ENCODE data around the gene BTNL9.
"Not testable (repeated sequence)": the region's sequence is repeated elsewhere in the genome, so short reads cannot be mapped to it uniquely, and the experiment has no call there.

Gene BTNL9

GRCh38 chr5:181043285-181044092, 3.4 kb downstream of the BTNL9 start:
- no peak overlapping the region for H3K4me3 ChIP-seq (ENCODE audit: low read depth, low read length)
- H3K79me2 ChIP-seq (ENCODE audit: control insufficient read depth, insufficient read depth, low read length, unreplicated experiment), result no peaks in the 10 kb centered on the region
- no peaks in the 10 kb centered on the region for H3K36me3 ChIP-seq (ENCODE audit: insufficient read depth, low read length)
- H3K4me1 ChIP-seq (ENCODE audit: control insufficient read depth, insufficient read depth, low read length, unreplicated experiment), result peaks cover 6% of the 10 kb centered on the region
- H2AFZ ChIP-seq (ENCODE audit: low read length, unreplicated experiment), result no peak overlapping the region
- H3K27me3 ChIP-seq (ENCODE audit: insufficient read depth, low read length), result peaks cover 79% of the 10 kb centered on the region
- H3K27ac ChIP-seq (ENCODE audit: low read depth, low read length), result no peak overlapping the region

- H3K27me3 ChIP-seq (ENCODE audit: insufficient read depth, low read length), result peaks cover 76% of the 10 kb centered on the region
- H3K79me2 ChIP-seq (ENCODE audit: control insufficient read depth, insufficient read depth, low read length, unreplicated experiment), result no peaks in the 10 kb centered on the region
- H3K27ac ChIP-seq (ENCODE audit: low read depth, low read length), result no peak overlapping the region
- peaks cover 6% of the 10 kb centered on the region for H3K4me1 ChIP-seq (ENCODE audit: control insufficient read depth, insufficient read depth, low read length, unreplicated experiment)
- H3K4me3 ChIP-seq (ENCODE audit: low read depth, low read length), result no peak overlapping the region
- no peaks in the 10 kb centered on the region for H3K36me3 ChIP-seq (ENCODE audit: insufficient read depth, low read length)
- no peak overlapping the region for H2AFZ ChIP-seq (ENCODE audit: low read length, unreplicated experiment)
These were observed 4.1 kb downstream of the BTNL9 start for GRCh38 chr5:181044093-181044599.

DNA sequence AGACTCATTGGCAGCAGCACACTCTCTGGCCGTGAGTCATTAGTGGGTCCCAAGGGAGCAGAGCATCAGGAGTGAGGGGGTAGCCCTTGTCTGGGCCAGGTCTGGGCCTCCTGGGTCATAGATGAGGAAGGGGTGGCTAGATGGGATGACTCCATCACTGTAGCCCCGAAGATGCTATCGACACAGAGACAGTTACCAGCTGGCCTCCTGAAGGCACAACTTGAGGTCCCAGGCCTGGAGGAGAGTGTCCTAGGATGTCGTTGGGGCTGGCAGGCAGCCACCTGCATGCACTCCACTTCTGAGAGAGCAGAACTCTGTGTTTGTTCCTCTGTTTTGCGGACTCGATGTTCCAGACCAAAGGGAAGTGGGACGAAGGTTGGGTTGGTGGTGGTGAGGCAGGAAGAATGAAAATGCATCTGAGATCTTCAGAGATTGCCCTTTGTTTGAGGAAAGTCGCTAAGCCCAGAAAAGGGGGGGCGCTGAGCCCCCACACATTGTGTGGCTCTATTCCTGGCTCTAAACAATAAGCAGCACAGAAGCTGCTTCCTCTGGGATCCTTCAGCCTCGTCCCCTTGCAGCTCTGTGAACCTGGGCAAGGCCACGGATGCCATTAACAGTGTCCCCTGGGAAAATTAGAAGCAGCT, 4.7 kb downstream of the BTNL9 start:
- no peak overlapping the region for H3K4me3 ChIP-seq (ENCODE audit: low read depth, low read length)
- H3K27me3 ChIP-seq (ENCODE audit: insufficient read depth, low read length), result peaks cover 77% of the 10 kb centered on the region
- H3K36me3 ChIP-seq (ENCODE audit: insufficient read depth, low read length), result no peaks in the 10 kb centered on the region
- no peak overlapping the region for H2AFZ ChIP-seq (ENCODE audit: low read length, unreplicated experiment)
- no peak overlapping the region for H3K27ac ChIP-seq (ENCODE audit: low read depth, low read length)
- peaks cover 6% of the 10 kb centered on the region for H3K4me1 ChIP-seq (ENCODE audit: control insufficient read depth, insufficient read depth, low read length, unreplicated experiment)
- H3K79me2 ChIP-seq (ENCODE audit: control insufficient read depth, insufficient read depth, low read length, unreplicated experiment), result no peaks in the 10 kb centered on the region

GRCh38 chr5:181045316-181045715, 5.2 kb downstream of the BTNL9 start:
- Histone ChIP-seq H3K27ac (ENCODE audit: low read depth, low read length) (no peak overlapping the region), H3K4me1 (ENCODE audit: control insufficient read depth, insufficient read depth, low read length, unreplicated experiment) (peaks cover 6% of the 10 kb centered on the region), H3K36me3 (ENCODE audit: insufficient read depth, low read length) (no peaks in the 10 kb centered on the region), H3K79me2 (ENCODE audit: control insufficient read depth, insufficient read depth, low read length, unreplicated experiment) (no peaks in the 10 kb centered on the region), H2AFZ (ENCODE audit: low read length, unreplicated experiment) (no peak overlapping the region), H3K4me3 (ENCODE audit: low read depth, low read length) (no peak overlapping the region), H3K27me3 (ENCODE audit: insufficient read depth, low read length) (peaks cover 77% of the 10 kb centered on the region)

DNA sequence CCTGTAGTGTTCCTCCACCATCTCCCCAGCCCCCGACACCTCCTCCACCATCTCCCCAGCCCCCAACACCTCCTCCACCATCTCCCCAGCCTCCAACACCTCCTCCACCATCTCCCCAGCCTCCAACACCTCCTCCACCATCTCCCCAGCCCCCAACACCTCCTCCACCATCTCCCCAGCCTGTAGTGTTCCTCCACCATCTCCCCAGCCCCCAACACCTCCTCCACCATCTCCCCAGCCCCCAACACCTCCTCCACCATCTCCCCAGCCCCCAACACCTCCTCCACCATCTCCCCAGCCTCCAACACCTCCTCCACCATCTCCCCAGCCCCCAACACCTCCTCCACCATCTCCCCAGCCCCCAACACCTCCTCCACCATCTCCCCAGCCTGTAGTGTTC, 5.8 kb downstream of the BTNL9 start:
- not testable (repeated sequence) for H3K4me1 ChIP-seq (ENCODE audit: control insufficient read depth, insufficient read depth, low read length, unreplicated experiment); H3K27ac ChIP-seq (ENCODE audit: low read depth, low read length); H3K4me3 ChIP-seq (ENCODE audit: low read depth, low read length); H3K79me2 ChIP-seq (ENCODE audit: control insufficient read depth, insufficient read depth, low read length, unreplicated experiment); H2AFZ ChIP-seq (ENCODE audit: low read length, unreplicated experiment); H3K36me3 ChIP-seq (ENCODE audit: insufficient read depth, low read length)
- H3K27me3 ChIP-seq (ENCODE audit: insufficient read depth, low read length), result peaks cover 75% of the 10 kb centered on the region

- no peaks in the 10 kb centered on the region for H3K36me3 ChIP-seq (ENCODE audit: insufficient read depth, low read length)
- peaks cover 6% of the 10 kb centered on the region for H3K4me1 ChIP-seq (ENCODE audit: control insufficient read depth, insufficient read depth, low read length, unreplicated experiment)
- no peaks in the 10 kb centered on the region for H3K79me2 ChIP-seq (ENCODE audit: control insufficient read depth, insufficient read depth, low read length, unreplicated experiment)
- H3K4me3 ChIP-seq (ENCODE audit: low read depth, low read length), result no peak overlapping the region
- H2AFZ ChIP-seq (ENCODE audit: low read length, unreplicated experiment), result no peak overlapping the region
- H3K27me3 ChIP-seq (ENCODE audit: insufficient read depth, low read length), result peaks cover 75% of the 10 kb centered on the region
- H3K27ac ChIP-seq (ENCODE audit: low read depth, low read length), result no peak overlapping the region
These were observed 7.2 kb downstream of the BTNL9 start for GRCh38 chr5:181047288-181047687.

DNA sequence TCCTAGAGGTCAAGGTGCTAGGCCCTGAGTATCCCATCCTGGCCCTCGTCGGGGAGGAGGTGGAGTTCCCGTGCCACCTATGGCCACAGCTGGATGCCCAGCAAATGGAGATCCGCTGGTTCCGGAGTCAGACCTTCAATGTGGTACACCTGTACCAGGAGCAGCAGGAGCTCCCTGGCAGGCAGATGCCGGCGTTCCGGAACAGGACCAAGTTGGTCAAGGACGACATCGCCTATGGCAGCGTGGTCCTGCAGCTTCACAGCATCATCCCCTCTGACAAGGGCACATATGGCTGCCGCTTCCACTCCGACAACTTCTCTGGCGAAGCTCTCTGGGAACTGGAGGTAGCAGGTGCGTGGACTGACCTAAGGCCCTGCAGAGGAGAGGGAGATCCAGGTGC, 7.9 kb downstream of the BTNL9 start:
- Histone ChIP-seq H2AFZ (ENCODE audit: low read length, unreplicated experiment) (no peak overlapping the region), H3K79me2 (ENCODE audit: control insufficient read depth, insufficient read depth, low read length, unreplicated experiment) (no peaks in the 10 kb centered on the region), H3K4me1 (ENCODE audit: control insufficient read depth, insufficient read depth, low read length, unreplicated experiment) (peaks cover 6% of the 10 kb centered on the region), H3K4me3 (ENCODE audit: low read depth, low read length) (no peak overlapping the region), H3K36me3 (ENCODE audit: insufficient read depth, low read length) (no peaks in the 10 kb centered on the region), H3K27me3 (ENCODE audit: insufficient read depth, low read length) (peaks cover 75% of the 10 kb centered on the region), H3K27ac (ENCODE audit: low read depth, low read length) (no peak overlapping the region)

- Histone ChIP-seq H3K79me2 (ENCODE audit: control insufficient read depth, insufficient read depth, low read length, unreplicated experiment) (no peaks in the 10 kb centered on the region), H3K36me3 (ENCODE audit: insufficient read depth, low read length) (no peaks in the 10 kb centered on the region), H3K4me1 (ENCODE audit: control insufficient read depth, insufficient read depth, low read length, unreplicated experiment) (no peaks in the 10 kb centered on the region), H3K27ac (ENCODE audit: low read depth, low read length) (no peak overlapping the region), H2AFZ (ENCODE audit: low read length, unreplicated experiment) (no peak overlapping the region), H3K27me3 (ENCODE audit: insufficient read depth, low read length) (peaks cover 82% of the 10 kb centered on the region), H3K4me3 (ENCODE audit: low read depth, low read length) (no peak overlapping the region)
These were observed 9.9 kb downstream of the BTNL9 start for GRCh38 chr5:181050016-181050415.

DNA sequence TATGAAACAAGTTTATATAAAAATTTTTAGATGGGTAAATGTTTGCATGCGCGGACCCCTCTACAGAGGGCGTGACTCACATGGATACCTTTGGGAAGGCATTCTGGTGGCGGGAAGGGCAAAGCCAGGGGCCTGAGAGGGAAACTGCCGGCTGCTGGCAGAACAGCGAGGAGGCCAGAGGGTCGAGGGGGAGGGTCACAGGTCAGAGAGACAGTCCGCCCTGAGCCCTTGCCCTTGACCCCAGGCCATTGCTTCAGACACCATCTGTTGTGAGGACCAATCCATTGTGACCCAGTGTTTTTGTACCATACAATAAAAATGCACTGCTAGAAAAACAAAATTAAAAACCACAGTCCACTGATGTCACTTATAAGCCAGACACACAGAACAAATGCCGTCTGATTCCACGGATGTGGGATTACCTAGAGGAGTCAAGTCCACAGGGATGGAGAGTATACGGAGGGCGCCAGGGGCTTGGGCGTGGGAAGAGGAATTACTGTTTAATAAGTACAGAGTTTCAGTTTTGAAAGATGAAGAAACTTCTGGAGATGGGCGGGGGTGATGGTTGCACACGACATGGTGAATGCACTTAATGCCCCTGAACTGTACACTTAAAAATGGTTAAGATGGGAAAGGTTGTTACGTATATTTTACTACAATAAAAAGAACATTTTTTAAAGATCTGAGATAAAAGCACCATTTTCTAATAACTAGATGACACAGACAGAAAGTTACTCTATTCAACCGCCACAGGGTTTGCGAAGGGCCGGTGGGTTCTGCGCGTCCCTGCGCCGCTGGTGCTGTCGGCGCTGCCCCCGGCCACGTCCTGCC, 12.0 kb downstream of the BTNL9 start:
- Histone ChIP-seq H3K4me3 (ENCODE audit: low read depth, low read length) (peak overlapping the region; percentile 64), H3K79me2 (ENCODE audit: control insufficient read depth, insufficient read depth, low read length, unreplicated experiment) (no peaks in the 10 kb centered on the region), H3K27ac (ENCODE audit: low read depth, low read length) (no peak overlapping the region), H3K4me1 (ENCODE audit: control insufficient read depth, insufficient read depth, low read length, unreplicated experiment) (no peaks in the 10 kb centered on the region), H3K27me3 (ENCODE audit: insufficient read depth, low read length) (peaks cover 93% of the 10 kb centered on the region), H2AFZ (ENCODE audit: low read length, unreplicated experiment) (peak overlapping the region; percentile 52), H3K36me3 (ENCODE audit: insufficient read depth, low read length) (no peaks in the 10 kb centered on the region)

- Histone ChIP-seq H3K4me3 (ENCODE audit: low read depth, low read length) (peak overlapping the region; percentile 65), H3K79me2 (ENCODE audit: control insufficient read depth, insufficient read depth, low read length, unreplicated experiment) (no peaks in the 10 kb centered on the region), H3K4me1 (ENCODE audit: control insufficient read depth, insufficient read depth, low read length, unreplicated experiment) (no peaks in the 10 kb centered on the region), H3K36me3 (ENCODE audit: insufficient read depth, low read length) (no peaks in the 10 kb centered on the region), H3K27ac (ENCODE audit: low read depth, low read length) (no peak overlapping the region), H2AFZ (ENCODE audit: low read length, unreplicated experiment) (peak overlapping the region; percentile 52), H3K27me3 (ENCODE audit: insufficient read depth, low read length) (peaks cover 93% of the 10 kb centered on the region)
These were observed 12.8 kb downstream of the BTNL9 start for GRCh38 chr5:181052672-181053487.
